Gastrocnemius medialis (tissue), 4 donors: ENCODE data around the gene CABP7.

Experiments
- CTCF ChIP-seq, 5 experiments: fragments of 450-650 bp in 3 of 5; fragments of 200-600 bp in 2 of 5; sonication (generic) in 2 of 5; IDR thresholded peaks in 4 of 5; conservative IDR thresholded peaks in 1 of 5; 1 replicate in 4 of 5; 2 replicates in 1 of 5; pipeline ENCODE4 v1.5.1; 2016 to 2019; ENCODE audit warnings: antibody characterized with exemption in 5 of 5, mild to moderate bottlenecking in 3 of 5, moderate library complexity in 3 of 5
- POLR2A ChIP-seq, 2 donors: fragments of 450-650 bp; IDR thresholded peaks; one replicate each; pipeline ENCODE4 v1.6.1; 2017; ENCODE audit warnings: antibody characterized with exemption in 2 of 2, mild to moderate bottlenecking in 2 of 2, moderate library complexity in 2 of 2

GRCh38 chr22:29674121-29674520, 45.7 kb upstream of the CABP7 start:
- no peak for TF ChIP-seq CTCF (IDR thresholded peaks at IDR 0.05 in 4 of 5, conservative IDR thresholded peaks at IDR 0.05 in 1 of 5)
- no peak for TF ChIP-seq POLR2A (IDR thresholded peaks at IDR 0.05)
